GM18868 (cell line): ENCODE results near the gene PARD6B.
"Not testable (repeated sequence)": the region's sequence is repeated elsewhere in the genome, so short reads cannot be mapped to it uniquely, and the experiment has no call there.

Experiments used
- ATAC-seq: cut with Tn5 transposase; IDR thresholded peaks from one replicate; pipeline ENCODE4 v1.9.1; 2021; ENCODE audit warnings: mild to moderate bottlenecking, moderate library complexity; ENCODE audit not compliant: unreplicated experiment

The PARD6B gene

GRCh38 chr20:50737352-50737751 is 6.0 kb downstream of the PARD6B start:
- no peak for ATAC-seq

GRCh38 chr20:50743087-50743486 is 11.7 kb downstream of the PARD6B start:
- ATAC-seq = no peak

GRCh38 chr20:50744143-50744792 is 12.9 kb downstream of the PARD6B start:
- no peak for ATAC-seq

GRCh38 chr20:50745634-50746137 is 14.3 kb downstream of the PARD6B start:
- ATAC-seq = no peak

GRCh38 chr20:50746138-50746940 is 15.0 kb downstream of the PARD6B start:
- no peak for ATAC-seq

- ATAC-seq = no peak
Observed at GRCh38 chr20:50747275-50747674, 15.9 kb downstream of the PARD6B start.

GRCh38 chr20:50750145-50750671 is 18.8 kb downstream of the PARD6B start:
- ATAC-seq = no peak

GRCh38 chr20:50753152-50753551 is 21.8 kb downstream of the PARD6B start:
- no peak for ATAC-seq

- ATAC-seq = no peak
Observed at GRCh38 chr20:50754420-50754819, 23.0 kb downstream of the PARD6B start.

GRCh38 chr20:50756447-50756846 is 25.1 kb downstream of the PARD6B start:
- ATAC-seq = no peak

- ATAC-seq = no peak
Observed at GRCh38 chr20:50758469-50758868, 27.1 kb downstream of the PARD6B start.

- no peak for ATAC-seq
Observed at GRCh38 chr20:50758992-50759391, 27.6 kb downstream of the PARD6B start.

- no peak for ATAC-seq
Observed at GRCh38 chr20:50759678-50760077, 28.3 kb downstream of the PARD6B start.

GRCh38 chr20:50762045-50762422 is 30.7 kb downstream of the PARD6B start:
- no peak for ATAC-seq

GRCh38 chr20:50762435-50763220 is 31.2 kb downstream of the PARD6B start:
- ATAC-seq = no peak

- ATAC-seq = not testable (repeated sequence)
Observed at GRCh38 chr20:50763550-50764458, 32.4 kb downstream of the PARD6B start.

GRCh38 chr20:50765251-50765650 is 33.9 kb downstream of the PARD6B start:
- ATAC-seq = not testable (repeated sequence)

GRCh38 chr20:50765674-50766073 is 34.3 kb downstream of the PARD6B start:
- ATAC-seq = no peak

- not testable (repeated sequence) for ATAC-seq
Observed at GRCh38 chr20:50766955-50767809, 35.8 kb downstream of the PARD6B start.
